ENCODE results near the gene SAYSD1.

The SAYSD1 gene

DNA sequence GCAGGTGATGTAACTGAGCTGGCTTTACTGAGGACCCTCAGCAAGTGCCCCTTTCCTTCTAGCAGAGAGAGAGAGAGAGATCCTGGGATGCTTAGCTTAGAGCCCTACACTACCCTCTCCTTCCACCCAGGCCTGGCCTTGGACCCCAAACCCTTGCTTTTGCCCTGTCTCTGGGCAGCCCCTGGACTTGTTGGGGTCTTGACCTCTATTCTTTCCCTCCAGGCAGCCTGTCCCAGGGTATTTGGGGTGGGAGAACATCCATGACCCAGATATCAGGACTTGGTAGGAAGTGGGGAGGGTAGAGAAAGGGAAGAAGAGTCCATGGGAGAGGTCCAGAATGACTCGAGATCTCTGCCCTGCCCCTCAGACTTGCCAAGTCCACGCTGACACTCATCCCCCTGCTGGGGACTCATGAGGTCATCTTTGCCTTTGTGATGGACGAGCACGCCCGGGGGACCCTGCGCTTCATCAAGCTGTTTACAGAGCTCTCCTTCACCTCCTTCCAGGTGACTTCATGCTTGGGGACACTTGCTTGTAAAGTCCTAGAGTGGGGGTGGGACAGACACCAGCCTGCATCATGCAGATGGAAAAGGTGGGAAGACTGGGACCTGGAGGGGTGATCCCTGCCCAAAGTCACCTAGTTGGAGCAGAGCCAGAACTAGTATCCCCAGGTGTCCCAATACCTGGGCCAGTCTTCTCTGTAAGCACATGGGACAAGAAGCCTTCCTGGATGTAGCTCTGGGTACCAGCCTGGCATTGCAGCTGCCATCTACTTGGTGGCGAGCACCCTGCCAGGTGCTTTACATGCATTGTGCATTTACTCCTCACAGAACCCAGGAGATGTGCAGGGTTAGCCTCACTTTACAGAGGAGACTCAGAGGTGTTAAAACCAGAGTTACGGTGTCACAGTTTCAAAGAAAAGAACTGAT is 35.5 kb downstream of the SAYSD1 start:
- no peak for TF ChIP-seq POLR2A (IDR thresholded peaks at IDR 0.05; ENCODE audit: low read depth, low read length)
- DNase-seq (ENCODE audit: insufficient read length, low spot score) (no peak), FAIRE-seq (no peak)

DNA sequence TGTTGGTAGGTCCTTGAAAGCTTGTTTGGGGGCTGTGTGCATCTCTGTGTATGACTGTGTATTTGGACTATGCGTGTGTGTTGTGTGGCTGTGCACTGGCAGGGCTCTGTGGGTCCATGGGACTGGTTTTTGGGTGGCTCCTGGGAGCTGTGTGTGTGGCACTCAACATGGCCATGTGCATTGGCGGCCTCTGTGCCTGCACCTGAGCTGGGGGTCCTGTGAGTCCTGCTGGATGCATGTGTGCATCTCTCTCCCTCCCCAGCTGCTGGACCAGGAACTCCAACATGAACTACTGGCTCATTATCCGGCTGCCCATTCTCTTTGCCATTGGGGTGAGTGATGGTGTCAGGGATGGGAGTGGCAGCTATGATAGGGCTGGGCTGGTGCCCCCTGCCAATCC is 36.3 kb downstream of the SAYSD1 start:
- no peak for TF ChIP-seq POLR2A (IDR thresholded peaks at IDR 0.05; ENCODE audit: low read depth, low read length)
- DNase-seq (ENCODE audit: insufficient read length, low spot score) (no peak), FAIRE-seq (no peak)

GRCh38 chr6:39077882-39078594 is 36.9 kb downstream of the SAYSD1 start:
- FAIRE-seq (no peak), DNase-seq (ENCODE audit: insufficient read length, low spot score) (no peak)
- TF ChIP-seq POLR2A (IDR thresholded peaks at IDR 0.05; ENCODE audit: low read depth, low read length), result no peak

DNA sequence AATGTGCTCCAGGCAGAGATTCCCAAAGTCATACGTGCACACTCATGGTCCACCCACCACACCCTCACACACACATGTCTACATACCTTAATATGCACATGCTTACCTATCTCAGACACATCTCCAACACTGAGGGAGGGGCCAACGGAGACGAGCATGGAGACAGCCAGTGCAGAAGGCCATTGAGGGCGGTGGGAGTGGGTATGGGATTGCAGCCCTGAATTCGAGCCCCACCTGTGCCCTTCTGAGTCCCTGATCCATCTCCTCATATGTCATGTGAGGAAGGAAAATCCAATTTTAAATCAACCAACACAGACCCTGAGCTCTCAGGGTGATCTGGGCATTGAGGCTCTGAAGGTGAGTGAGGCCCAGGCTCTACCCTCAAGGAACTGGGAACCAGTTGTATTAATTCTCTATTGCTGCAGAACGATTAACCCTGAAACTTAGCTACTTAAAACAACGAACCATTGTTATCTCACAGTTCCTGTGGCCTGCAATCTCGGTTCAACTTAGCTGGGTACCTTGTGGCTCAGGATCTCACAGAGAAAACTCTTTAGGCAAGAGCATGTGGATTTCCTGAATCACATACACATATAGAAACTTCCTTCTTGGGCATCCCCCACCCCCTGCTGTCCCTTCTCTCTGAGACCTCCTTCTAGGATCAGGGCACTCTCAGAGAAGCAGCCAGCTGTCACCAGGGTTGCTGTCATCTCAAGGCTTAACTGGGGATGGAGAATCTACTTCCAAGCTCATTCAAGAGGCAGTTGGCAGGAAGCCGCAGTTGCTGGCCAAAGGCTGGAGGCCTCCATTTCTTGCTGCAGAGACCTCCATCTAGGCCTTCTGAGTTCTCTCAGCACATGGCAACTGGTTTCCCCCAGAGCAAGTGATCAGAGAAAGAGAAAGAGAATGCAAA is 38.1 kb downstream of the SAYSD1 start:
- no peak for DNase-seq (ENCODE audit: insufficient read length, low spot score)
- no peak for FAIRE-seq
- TF ChIP-seq POLR2A (IDR thresholded peaks at IDR 0.05; ENCODE audit: low read depth, low read length), result no peak

DNA sequence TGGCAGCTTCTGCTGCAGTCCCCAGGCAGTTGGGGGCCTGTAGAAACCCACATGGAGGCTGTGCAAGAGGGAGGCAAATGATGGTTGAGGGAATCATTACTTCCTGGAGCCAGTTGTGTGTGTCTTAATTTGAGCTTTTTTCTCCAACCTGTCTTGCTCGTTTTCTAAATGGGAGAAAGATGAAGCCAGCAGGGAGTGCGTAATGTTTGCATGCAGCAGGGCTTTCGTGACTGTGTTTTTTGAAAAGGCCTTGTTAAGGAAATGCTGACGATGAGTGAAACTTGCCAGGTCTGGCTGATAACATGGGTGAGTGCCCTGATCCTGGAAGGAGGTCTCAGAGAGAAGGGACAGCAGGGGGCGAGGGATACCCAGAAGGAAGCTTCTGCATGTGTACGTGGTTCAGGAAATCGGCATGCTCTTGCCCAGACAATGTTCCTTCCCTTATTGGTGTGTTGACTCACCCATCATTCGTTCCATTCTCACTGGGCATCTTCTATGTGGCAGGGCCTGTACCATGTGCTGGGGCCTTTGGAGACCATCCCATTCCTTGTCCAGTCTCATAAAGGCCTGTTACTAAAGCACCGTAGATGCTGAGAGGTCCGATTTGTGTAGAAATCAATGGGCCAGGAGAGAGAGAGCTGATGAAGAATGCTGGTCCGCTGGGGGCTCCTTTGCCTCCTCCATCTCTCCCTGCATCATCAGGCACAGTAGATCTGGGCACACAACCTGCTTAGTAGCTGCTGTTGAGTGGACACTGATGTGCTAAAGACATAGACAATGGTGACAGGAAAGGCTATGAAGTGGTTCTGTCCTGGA is 39.0 kb downstream of the SAYSD1 start:
- no peak for TF ChIP-seq POLR2A (IDR thresholded peaks at IDR 0.05; ENCODE audit: low read depth, low read length)
- FAIRE-seq (no peak), DNase-seq (ENCODE audit: insufficient read length, low spot score) (no peak)

DNA sequence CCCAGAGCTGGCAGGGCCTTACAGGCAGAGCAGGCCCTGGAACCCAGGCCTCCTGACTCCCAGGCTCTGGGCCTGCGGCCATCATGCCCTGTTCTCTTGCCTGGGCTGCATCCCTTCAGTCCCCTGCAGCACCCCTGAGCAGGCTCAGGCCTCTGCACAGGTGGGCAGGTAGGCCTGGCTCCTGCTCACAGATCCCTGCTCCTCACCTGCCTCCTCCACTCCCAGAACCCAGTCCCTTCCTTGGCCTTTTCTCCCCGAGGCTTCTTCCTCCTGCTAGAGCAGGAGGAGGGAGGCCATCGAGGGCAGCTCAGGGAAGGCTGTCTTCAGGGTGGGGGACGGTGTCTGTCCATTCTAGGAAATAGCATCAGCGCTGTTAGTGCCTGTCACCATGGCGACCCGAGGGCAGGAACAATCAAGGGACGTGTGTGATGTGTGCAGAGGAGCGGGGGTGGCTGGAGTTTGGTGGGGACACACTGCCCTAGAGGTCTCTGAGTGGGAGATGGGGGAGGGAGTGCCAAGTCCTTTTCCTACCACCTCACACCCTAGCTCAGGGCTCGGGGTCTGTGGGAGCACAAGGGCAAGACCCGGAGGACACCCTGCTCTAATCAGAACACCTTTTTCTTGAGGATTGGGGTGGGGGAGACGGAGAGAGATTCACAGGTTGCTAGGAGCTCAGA is 39.8 kb downstream of the SAYSD1 start:
- DNase-seq (ENCODE audit: insufficient read length, low spot score) (no peak), FAIRE-seq (no peak)
- TF ChIP-seq POLR2A (IDR thresholded peaks at IDR 0.05; ENCODE audit: low read depth, low read length), result no peak

DNA sequence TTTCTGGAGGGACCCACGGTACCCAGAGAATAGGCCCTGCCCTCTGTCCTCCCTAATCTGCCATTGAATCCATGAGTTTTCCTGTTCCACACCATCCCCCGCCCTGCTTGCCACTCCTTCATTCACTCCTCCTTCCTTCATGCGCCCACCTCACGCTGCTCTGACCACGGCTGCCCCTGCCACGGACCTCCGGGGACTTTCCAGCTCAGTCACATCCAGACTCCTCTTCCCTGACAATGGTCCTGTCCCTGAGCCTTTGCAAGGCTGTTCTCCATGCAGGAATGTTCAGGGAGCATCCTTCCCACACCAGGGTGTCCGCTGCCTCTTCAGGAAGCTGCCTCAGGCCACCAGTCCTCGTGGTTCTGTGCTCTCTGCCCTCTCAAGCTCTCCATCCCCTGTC is 40.5 kb downstream of the SAYSD1 start:
- no peak for FAIRE-seq
- DNase-seq (ENCODE audit: insufficient read length, low spot score), result no peak
- TF ChIP-seq POLR2A (IDR thresholded peaks at IDR 0.05; ENCODE audit: low read depth, low read length), result no peak

DNA sequence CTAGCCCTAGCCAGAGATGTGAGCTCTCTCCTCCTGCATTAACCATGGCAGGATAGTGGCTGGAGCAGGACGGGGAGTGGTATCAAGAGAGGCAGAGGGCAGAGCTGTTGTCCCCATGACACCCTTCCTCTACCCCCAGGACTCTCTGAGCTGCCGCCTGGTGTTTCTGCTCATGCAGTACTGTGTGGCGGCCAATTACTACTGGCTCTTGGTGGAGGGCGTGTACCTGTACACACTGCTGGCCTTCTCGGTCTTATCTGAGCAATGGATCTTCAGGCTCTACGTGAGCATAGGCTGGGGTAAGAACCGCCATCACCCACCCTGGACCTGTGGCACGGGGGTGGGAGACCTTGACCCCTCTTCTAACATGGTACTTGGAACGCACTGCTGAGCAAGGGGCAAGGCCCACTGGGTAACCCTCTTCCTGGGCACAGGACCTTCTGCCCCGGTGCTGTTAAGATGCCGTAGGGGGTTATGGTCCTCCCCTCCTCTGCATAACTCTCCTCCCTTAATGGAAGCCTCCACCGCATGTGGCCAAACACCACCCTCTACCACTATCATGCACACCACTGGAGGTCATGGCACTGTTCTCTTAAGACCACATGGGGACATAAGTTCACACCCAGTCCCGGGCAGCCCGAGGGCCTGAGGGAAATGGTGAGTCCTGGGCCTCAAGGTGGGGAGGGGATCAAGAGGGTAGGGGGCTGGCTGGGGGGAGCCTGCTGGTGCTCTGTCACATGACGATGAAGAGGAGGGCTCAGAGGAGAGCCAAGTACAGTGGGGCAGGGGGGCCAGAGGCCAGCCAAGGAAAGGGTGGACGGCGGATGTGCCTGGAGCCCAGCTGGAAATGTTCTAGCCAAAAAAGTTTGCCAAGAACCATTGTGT is 41.3 kb downstream of the SAYSD1 start:
- FAIRE-seq, result no peak

DNA sequence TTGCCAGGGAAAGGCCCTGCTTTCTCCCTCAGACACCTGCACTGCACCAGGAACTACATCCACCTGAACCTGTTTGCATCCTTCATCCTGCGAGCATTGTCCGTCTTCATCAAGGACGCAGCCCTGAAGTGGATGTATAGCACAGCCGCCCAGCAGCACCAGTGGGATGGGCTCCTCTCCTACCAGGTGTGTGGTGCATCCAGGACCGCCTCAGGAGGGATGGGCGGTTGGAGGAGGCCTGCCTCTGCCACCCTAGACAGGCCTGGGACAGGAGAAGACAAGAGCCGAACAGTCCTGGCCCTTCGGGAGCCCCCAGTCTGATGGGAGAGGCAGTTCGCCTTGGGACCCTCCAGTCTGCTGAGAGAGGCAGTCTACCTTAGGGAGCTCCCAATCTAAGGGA is 42.2 kb downstream of the SAYSD1 start:
- no peak for TF ChIP-seq POLR2A (IDR thresholded peaks at IDR 0.05; ENCODE audit: low read depth, low read length)
- no peak for DNase-seq (ENCODE audit: insufficient read length, low spot score)
- FAIRE-seq, result no peak

More for the DNA sequence above, 41.3 kb downstream of the SAYSD1 start:
- no peak for DNase-seq (ENCODE audit: insufficient read length, low spot score)
- no peak for TF ChIP-seq POLR2A (IDR thresholded peaks at IDR 0.05; ENCODE audit: low read depth, low read length)

DNA sequence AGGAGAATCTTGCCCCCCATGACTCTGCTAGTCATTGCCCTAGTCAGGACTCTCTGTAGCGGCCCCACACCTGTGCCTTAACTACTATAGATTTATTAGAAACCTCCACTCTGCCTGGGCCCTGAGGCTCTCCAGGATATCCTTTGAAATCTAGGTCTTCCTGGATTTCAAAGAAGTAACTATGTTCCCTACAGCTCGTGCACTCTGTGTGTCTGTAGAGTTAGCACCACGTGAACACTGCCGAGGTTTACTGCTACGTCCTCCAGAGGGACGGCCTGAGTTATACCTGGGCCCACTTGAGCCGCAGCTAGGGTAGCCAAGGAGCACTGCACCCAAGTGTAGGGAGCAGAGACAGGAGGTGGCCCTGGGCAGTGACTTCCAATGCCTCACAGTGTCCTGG is 46.6 kb downstream of the SAYSD1 start:
- DNase-seq (ENCODE audit: insufficient read length, low spot score) (no peak), FAIRE-seq (no peak)
- no peak for TF ChIP-seq POLR2A (IDR thresholded peaks at IDR 0.05; ENCODE audit: low read depth, low read length)

DNA sequence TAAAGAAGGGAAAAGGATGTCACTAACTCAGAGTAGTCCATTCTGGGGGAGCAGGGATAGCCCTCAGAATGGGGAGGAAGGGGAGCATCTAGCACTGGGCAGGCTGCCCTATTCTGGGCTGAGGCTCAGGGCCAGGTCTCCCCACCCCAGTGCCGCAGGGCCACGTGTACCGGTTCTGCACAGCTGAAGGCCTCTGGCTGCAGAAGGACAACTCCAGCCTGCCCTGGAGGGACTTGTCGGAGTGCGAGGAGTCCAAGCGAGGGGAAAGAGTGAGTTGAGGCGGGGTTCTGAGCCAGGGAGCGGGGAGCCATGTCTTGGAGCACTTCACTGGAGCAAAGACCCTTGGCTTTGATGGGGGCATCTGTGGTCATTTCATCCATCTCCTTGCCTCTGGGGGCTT is 49.4 kb downstream of the SAYSD1 start:
- no peak for DNase-seq (ENCODE audit: insufficient read length, low spot score)
- TF ChIP-seq POLR2A (IDR thresholded peaks at IDR 0.05; ENCODE audit: low read depth, low read length), result no peak
- FAIRE-seq, result no peak

DNA sequence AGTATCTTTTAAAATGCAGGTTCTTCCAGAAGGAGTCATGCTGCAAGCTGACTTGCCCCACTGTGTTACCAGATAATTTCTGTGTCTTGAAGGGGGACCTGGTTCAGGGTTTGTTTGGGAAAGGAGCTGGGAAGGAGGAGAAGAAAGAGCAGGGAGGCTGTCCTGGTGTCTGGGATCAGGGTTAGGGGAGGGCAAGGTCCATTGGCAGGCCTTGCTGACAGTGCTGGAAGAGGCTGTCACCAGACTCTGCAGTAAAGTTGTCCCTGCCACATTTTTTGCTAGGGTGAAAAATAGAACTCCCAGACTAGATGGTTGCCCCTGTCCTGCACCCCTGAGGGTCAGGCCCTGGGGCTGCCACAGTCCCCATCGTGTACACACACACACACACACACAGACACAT is 51.5 kb downstream of the SAYSD1 start:
- DNase-seq (ENCODE audit: insufficient read length, low spot score), result no peak
- no peak for TF ChIP-seq POLR2A (IDR thresholded peaks at IDR 0.05; ENCODE audit: low read depth, low read length)
- no peak for FAIRE-seq
